ENCODE results near the gene SCRG1.

The SCRG1 gene

DNA sequence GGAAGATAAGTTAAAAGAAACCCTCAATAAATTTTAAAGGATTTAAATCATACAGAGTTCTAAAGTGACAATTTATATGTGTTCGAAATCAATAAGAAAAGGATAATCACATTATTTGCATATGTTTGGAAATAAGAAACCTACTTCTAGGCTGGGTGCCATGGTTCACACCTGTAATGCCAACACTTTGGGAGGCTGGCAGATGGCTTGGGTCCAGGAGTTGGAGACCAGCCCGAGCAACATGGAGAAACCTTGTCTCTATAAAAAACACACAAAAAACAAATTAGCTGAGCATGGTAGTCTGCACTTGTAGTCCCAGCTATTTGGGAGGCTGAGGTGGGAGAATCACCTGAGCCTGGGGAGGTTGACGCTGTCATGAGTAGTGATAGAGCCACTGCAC lies 36.2 kb downstream of the SCRG1 start:
- no peak for DNase-seq (ENCODE audit: low spot score)

DNA sequence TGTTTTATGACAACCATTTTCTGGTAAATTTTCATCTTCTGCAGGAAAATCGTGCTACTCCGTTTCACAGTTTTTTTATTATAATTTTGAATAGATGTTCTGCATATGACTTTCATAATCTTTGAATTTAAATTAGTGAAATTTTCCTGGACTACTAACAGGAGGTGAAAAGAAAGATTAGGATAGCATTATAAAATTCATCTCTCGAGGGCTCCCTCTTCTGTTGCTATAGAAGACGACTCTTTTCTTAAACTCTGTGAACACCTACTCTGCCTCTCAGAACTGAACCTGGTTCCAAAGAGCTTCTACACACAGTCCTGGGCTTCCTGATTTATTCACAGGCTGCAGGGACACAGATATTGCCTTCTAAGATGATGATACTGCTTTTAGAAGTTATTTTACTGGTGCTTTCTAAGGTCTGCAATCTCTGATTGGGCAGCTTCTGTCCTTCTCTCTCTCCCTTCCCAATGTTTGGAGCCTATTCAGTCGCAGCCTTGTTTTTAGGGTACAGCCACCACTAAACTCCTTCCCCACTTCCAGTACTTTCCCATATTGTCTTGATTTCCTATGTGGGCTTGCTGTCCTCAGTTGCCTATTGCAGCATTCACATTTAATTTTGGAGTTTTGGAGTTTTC lies 38.2 kb downstream of the SCRG1 start:
- peak; percentile 38 for DNase-seq (ENCODE audit: low spot score)

DNA sequence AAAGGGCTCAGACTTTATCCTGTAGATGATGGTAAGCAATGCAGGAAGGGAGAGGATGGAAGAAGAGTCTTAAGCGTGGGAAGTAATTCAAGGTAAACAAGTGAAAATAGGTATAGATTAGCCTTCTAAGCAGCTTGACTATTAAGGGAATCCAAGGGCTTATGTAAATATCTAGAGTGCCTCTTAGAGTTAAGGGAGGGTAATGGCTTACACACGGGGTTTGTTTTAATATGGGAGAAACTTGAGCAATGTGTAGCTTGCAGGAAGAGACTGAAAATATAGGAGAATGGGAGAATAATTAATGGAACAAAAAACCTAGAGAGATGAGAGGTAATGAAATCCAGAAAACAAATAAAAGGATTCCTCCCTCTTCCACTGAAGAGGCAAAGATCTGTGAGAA lies 41.0 kb downstream of the SCRG1 start:
- no peak for DNase-seq (ENCODE audit: low spot score)

DNA sequence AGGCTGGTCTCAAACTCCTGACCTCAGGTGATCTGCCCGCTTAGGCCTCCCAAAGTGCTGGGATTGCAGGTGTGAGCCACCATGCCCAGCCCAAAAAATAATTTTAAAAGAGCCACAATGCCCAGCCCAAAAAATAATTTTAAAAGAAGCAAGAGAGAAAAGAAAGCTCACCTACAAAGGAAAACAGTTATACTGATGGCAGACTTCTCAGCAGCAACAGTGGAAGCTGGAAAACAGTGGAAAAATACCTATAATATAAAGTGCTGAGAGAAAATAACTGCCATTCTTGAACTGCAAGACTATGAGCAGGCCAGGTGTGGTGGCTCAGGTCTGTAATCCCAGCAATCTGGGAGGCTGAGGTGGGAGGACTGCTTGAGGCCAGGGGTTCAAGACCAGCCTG lies 51.4 kb downstream of the SCRG1 start:
- DNase-seq (ENCODE audit: low spot score) = no peak

DNA sequence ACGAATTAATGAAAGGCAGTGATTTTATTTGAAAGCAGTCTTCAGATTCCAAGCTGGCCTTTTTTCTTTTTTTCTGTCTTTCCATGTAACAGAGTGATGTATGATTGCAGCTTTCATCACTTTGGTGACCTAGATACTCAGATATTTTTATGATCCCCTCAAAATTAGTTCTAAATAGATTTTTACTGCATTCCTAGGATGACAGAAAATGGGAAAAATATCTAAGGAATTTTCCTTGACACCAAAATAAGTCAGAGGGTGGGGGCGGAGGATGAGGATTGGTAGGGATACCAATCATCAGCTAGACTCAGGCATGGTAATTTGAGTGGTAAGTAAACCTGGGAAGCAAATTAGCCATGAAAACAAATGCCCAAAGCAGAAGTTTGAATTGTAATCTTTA lies 52.8 kb downstream of the SCRG1 start:
- DNase-seq (ENCODE audit: low spot score) = no peak

DNA sequence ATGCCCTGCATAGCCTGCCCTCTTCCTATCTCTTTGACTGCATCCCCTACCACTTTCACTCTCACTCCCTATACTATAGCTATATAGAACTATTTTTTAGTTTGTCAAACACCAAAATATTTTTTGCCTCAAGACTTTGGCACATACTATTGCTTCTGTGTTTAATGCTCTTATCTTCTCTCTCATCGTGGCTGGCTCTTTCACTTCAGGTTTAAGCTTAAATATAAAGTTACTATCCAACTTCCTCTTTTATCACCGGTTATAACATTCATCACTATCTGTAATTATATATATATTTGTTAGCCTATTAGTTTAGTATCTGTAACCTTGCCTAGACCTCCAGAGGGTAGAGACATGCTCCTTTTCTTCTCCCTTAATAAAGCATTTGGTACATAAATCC lies 53.3 kb downstream of the SCRG1 start:
- no peak for DNase-seq (ENCODE audit: low spot score)

DNA sequence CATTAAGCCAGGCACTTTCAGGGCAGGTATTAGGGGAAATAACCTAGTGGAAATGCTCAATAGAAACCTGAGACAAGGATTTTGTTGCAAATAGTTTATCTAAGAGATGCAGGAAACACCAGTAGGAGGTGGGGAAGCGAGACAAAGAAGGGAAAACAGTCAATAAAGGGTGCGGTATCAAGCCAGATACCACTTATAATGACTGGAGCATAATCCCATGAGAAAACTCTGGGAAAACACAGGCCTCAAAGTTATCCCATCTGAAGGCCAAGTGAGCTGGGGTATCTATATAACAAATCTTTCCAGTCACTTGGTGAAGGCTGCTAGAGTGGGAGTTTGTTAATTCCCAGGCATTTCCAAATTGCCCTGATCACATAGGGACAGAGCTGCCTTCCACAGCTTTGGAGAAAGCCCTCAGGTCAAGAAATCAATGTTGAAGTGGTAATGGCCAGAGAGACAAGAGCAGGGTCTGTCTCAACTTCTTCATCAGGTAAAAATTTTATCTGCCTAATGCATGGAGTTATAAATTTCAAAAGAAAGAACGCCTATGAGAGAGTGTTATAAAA lies 55.0 kb downstream of the SCRG1 start:
- no peak for DNase-seq (ENCODE audit: low spot score)

DNA sequence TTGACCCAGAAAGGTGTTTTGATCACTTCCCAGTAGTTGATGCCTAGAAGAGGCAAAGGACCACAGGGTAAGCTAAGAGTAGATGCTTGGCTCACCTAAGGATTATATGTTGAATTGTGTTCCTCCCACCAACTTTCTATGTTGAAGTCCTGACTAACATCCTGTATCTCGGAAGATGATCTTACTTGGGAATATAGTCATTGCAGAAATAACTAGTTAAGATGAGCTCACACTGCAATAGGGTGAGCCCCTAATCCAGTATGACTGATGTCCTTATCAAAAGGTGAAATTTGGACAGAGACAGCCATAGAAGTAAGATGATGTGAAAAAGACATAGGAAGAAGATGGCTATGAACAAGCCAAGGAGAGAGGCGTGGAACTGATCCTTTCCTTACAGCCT lies 61.5 kb downstream of the SCRG1 start:
- no peak for DNase-seq (ENCODE audit: low spot score)

DNA sequence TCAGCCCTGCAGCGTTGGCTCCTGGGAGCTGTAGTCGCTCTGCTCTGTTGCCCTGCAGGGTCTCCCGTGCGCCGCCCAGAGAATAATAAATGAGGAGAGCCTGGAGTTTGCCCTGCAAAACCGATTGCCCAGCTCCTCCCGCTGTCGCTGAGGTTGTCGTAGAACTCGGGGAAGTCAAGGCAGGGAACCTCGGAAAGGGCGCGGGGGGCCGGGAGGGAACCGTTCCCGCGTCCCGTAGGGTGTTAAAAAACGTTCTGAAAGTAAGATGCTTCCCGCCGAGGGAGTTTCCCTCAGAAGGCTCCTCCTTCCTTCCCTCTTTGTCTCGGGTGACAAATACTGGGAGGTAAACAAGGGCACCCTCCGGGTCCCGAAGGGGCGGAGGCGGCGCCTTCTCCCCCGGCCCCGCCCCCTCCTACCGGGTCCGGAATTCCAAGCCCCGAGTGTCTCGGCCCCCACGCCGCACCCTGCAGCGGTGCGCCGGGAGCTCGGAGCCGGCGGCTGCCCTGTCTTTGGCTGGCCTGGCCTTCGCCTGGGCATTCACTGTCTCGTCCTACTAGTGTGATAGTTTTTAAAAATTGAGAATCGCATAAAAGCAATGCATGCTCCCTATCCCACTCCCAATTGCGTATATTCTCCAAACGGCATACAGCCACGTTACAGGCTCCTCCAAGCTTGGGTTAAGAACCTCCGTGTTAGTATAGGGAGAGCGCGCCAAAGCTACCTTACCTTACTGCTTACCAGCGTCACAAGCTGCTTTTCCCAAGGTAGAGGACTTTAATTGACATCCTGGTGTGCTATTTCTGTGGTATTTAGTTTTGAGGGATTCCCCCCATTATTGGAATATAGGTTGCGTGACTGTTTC lies 63.8 kb downstream of the SCRG1 start:
- peak; percentile 72 for DNase-seq (ENCODE audit: low spot score)
